Stimulated activated naive CD4-positive, alpha-beta T cell (primary cell): ENCODE results near the gene SLC30A7.
"Not testable (repeated sequence)": the region's sequence is repeated elsewhere in the genome, so short reads cannot be mapped to it uniquely, and the experiment has no call there.

ENCODE experiments used
- DNase-seq, 6 experiments: peaks; one replicate each; lab custom pipeline; 2025; lab: John Stamatoyannopoulos, UW

The SLC30A7 gene

DNA sequence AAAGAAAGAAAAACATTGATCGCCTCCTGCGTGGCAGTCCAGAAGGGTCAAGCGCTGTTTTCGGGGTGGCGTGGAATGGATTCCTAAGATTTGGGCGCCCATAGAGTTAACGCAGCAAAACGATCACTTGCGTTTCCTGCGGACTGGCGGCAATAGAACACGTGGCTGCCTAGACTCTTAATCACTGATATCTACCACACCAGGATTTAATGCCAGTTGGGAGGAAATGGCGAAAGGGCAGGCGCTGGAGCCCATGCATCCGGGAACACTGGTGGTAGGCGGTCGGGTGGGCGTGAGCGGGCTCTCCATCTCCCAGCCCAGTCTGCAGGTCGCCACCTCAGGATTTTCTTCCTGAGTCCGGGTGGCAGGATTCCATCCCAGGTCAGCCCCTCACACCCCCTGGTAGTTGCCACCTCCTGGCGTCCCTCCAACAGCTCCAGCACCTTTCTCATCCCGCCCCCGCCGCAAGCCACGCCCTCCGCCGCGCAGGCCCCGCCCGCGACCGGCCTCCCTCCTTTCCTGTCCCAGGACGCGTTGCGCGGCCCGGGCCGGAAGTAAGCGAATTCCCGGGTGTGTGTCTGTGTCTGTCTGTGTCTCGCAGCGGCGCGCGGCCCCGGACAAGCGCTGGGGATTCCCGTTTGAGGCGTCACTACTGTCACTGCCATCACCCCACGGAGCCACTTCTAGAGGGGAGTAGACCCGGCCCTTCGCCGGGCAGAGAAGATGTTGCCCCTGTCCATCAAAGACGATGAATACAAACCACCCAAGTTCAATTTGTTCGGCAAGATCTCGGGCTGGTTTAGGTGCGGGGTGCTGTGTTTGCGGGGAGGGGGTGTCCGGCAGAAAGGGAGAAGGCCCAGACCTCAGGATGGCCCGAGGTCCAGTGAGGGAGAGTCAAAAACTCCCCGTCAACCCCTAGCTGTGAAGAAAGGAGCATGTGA is at the start of gene SLC30A7:
SLC30A7 (plus strand) TSS at position 551 of the 941 bp plus-strand sequence; CDS start at position 724, 173 bp downstream.
- DNase-seq, result peak; percentile 91 to 97 (median 95)

DNA sequence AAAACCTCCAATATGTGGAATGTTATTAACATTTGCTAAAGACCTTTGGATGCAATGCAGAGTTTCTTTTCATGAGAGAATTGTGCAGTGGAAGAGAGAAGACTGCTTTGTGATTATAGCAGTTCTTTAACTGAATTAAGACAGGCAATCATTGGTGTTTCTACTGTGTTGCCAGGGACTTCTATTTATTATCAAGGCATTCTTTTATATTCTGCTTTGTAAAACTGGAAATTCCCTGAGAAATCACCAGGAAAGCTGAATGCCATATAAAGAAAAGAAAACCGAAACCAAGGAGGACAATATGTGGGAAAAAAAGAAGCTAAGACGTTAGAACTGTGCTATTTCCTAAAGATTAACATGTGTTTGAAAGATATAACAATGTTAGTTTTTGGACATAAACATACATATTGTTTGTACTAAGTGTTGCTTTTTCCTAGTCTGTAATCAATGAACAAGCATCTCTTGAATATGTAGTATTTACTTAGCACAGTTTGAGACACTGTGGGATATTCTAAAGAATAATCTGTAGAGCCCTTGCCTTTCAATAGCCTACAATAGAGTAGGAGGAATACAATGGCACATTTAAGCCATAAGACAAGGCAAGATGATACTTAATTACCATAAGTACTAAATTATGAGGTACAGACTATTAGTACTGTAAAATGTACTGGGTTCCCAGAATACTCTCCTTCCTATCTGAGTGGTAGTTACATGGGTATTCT is 48.4 kb upstream of the SLC30A7 start:
- DNase-seq, result no peak

- DNase-seq, result no peak
These were observed 44.2 kb upstream of the SLC30A7 start for GRCh38 chr1:100851726-100852125.

DNA sequence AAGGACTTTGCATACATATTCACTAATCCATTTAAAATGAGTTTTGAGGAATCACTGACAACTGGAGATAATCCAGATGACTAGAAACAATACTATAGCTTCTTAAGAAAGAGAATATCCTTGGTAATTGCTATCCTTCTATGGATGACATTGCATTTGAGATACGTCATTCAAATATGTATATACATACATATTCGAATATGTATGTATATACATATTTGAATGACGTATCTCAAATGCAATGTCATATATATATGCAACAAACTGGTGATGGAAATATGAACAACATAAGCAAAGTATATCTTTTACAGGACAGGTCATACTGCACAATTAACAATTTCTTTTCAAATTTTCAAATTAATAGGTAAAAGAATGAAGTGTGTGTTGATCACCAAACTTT is 42.9 kb upstream of the SLC30A7 start:
- no peak for DNase-seq

GRCh38 chr1:100855116-100855515 is 40.8 kb upstream of the SLC30A7 start:
- DNase-seq, result not testable (repeated sequence)

- DNase-seq, result no peak
These were observed 35.4 kb upstream of the SLC30A7 start for GRCh38 chr1:100860397-100860991.

GRCh38 chr1:100861379-100861778 is 34.5 kb upstream of the SLC30A7 start:
- DNase-seq, result no peak

- DNase-seq, result no peak
These were observed 33.3 kb upstream of the SLC30A7 start for GRCh38 chr1:100862591-100862990.

- DNase-seq, result peak in 2 of 6 experiments; percentile 10 to 20
These were observed 29.6 kb upstream of the SLC30A7 start for GRCh38 chr1:100866041-100866900.

- DNase-seq, result no peak
These were observed 29.0 kb upstream of the SLC30A7 start for GRCh38 chr1:100866901-100867206.

- DNase-seq, result peak in 3 of 6 experiments; percentile 16 to 52 (median 43)
These were observed 27.4 kb upstream of the SLC30A7 start for GRCh38 chr1:100868364-100868995.

DNA sequence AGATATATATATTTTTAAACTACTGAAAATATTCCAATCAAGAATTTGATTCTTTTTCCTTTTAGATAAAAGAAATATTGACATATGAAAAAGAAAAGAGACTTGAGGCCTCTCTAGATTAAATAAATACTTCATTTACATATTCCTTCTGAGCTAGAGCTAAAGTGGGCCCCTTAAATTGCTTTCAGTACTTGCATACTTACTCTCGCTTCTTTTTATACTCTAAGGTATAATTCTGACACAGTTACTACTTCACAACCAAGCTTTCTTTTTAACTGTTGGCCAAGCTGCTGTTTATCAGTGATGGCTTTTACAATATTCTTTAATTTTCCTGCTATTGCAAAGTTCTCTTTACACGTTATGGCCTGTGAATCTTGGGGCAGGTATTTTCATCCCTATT is 25.9 kb upstream of the SLC30A7 start:
- DNase-seq, result no peak

- DNase-seq, result no peak
These were observed 21.5 kb upstream of the SLC30A7 start for GRCh38 chr1:100874433-100874832.

GRCh38 chr1:100875228-100875627 is 20.7 kb upstream of the SLC30A7 start:
- no peak for DNase-seq

- no peak for DNase-seq
These were observed 19.6 kb upstream of the SLC30A7 start for GRCh38 chr1:100876291-100876690.

DNA sequence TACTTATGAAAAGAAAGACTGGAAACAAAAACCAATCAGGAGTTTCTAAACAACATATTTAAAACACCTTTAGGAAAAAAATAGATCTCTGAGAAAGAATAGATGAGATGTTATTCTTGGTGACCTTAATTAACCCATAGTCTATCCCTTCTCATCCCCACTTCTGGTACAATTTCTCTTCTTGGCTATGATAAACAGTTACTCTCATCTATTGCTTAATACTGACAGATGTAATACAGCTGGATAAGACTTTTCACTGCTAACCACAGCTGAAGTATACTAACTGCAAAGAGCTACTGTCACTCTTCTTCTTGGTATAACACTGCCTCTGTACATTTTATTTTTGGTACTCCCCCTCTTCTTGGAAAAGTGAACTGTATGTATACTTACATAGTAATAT is 16.5 kb upstream of the SLC30A7 start:
- no peak for DNase-seq

DNA sequence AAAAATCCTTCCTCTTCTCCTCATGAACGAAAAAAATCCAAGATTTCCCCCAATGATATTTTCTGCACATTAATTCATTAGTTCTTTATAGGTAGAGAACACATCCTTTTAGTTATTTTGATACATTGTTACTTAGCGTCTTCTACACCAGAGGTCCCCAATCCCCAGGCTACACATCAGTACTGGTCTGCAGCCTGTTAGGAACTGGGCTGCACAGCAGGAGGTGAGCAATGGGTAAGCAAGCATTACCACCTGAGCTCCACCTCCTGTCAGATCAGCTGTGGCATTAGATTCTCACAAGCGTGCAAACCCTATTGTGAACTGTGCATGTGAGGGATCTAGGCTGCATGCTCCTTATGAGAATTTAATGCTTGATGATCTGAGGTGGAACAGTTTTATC is 14.2 kb upstream of the SLC30A7 start:
- no peak for DNase-seq

DNA sequence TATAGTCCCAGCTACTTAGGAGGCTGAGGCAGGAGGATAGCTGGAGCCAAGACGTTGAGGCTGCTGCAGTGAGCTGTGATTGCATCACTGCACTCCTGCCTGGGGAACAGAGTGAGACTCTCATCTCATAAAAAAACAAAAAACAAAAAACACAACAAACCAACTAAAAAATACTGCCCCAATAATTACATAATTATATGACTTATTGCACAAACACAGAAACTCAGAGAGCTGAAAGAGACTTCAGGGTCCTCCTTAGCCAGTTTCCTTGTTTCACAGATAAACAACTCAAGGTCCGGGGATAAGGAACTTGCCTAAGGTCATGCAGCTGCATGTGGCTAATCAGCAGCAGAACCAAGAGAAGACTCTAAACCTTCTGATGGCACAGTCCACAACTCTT is 13.2 kb upstream of the SLC30A7 start:
- DNase-seq, result no peak

GRCh38 chr1:100883963-100884362 is 11.9 kb upstream of the SLC30A7 start:
- DNase-seq, result no peak

DNA sequence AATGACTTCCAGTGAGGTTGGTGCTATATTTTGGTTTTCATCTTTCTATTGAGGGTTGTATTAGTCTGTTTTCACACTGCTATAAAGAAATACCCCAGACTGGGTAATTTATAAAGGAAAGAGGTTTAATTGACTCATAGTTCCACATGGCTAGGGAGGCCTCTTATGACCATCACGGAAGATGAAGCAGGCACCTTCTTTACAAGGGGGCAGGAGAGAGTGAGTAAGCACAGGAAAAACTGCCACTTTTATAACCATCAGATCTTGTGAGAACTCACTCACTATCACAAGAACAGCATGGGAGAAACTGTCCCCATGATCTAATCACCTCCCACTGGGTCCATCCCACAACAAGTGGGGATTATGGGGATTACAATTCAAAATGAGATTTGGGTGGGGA is 6.9 kb upstream of the SLC30A7 start:
- not testable (repeated sequence) for DNase-seq

DNA sequence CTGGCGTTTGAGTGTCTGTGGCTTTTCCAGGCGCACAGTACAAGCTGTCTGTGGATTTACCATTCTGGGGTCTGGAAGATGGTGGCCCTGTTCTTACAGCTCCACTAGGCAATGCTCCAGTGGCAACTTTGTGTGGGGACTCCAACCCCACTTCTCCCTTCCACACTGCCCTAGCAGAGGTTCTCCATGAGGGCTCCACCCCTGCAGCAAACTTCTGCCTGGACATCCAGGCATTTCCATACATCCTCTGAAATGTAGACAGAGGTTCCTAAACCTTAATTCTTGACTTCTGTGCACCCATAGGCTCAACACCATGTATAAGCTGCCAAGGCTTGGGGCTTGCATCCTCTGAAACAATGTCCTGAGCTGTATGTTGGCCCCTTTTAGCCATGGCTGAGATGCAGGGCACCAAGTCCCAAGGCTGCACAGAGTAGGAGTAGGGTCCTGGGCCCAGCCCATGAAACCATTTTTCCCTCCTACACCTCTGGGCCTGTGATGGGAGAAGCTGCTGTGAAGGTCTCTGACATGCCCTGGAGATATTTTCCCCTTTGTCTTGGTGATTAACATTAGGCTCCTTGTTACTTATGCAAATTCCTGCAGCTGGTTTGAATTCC is 5.9 kb upstream of the SLC30A7 start:
- DNase-seq, result not testable (repeated sequence)
